ENCODE results near the gene DRD1.

DRD1 gene

GRCh38 chr5:175444060-175444904 is at the start of gene DRD1:
Gene DRD1, minus strand, starts transcription at chr5:175444182. Its CDS starts 1,083 bp downstream, at chr5:175443099.
- DNase-seq: no peak

- no peak for DNase-seq
Measured at GRCh38 chr5:175493726-175494125, 49.7 kb upstream of the DRD1 start.

GRCh38 chr5:175493260-175493659 is 49.3 kb upstream of the DRD1 start:
- no peak for DNase-seq

- DNase-seq: no peak
Measured at GRCh38 chr5:175491223-175491622, 47.2 kb upstream of the DRD1 start.

- no peak for DNase-seq
Measured at GRCh38 chr5:175489693-175490443, 45.9 kb upstream of the DRD1 start.

GRCh38 chr5:175487514-175488222 is 43.7 kb upstream of the DRD1 start:
- no peak for DNase-seq

GRCh38 chr5:175485631-175486030 is 41.6 kb upstream of the DRD1 start:
- DNase-seq: no peak

GRCh38 chr5:175484829-175485228 is 40.8 kb upstream of the DRD1 start:
- no peak for DNase-seq

GRCh38 chr5:175484322-175484721 is 40.3 kb upstream of the DRD1 start:
- DNase-seq: no peak

GRCh38 chr5:175483337-175483736 is 39.4 kb upstream of the DRD1 start:
- DNase-seq: no peak

GRCh38 chr5:175479125-175479881 is 35.3 kb upstream of the DRD1 start:
- no peak for DNase-seq

- DNase-seq: peak; percentile 77
Measured at GRCh38 chr5:175478384-175479124, 34.6 kb upstream of the DRD1 start, which contains the start of gene SFXN1. Gene SFXN1, plus strand, starts transcription at chr5:175478560. Its CDS starts 13,544 bp downstream, at chr5:175492104.

GRCh38 chr5:175478008-175478383 is 34.0 kb upstream of the DRD1 start:
- no peak for DNase-seq

GRCh38 chr5:175477440-175477839 is 33.5 kb upstream of the DRD1 start:
- no peak for DNase-seq

GRCh38 chr5:175475248-175475647 is 31.3 kb upstream of the DRD1 start:
- no peak for DNase-seq

- DNase-seq: no peak
Measured at GRCh38 chr5:175472378-175472777, 28.4 kb upstream of the DRD1 start.

- no peak for DNase-seq
Measured at GRCh38 chr5:175471628-175472027, 27.6 kb upstream of the DRD1 start.

GRCh38 chr5:175471196-175471595 is 27.2 kb upstream of the DRD1 start:
- no peak for DNase-seq

GRCh38 chr5:175470781-175471180 is 26.8 kb upstream of the DRD1 start:
- DNase-seq: no peak

- no peak for DNase-seq
Measured at GRCh38 chr5:175469916-175470315, 25.9 kb upstream of the DRD1 start.

GRCh38 chr5:175468892-175469291 is 24.9 kb upstream of the DRD1 start:
- no peak for DNase-seq

Data from NCI-H1105 (cell line).